NT2/D1 (cell line): ENCODE results near the gene TM4SF4.

Source experiments
- DNase-seq: peaks from one replicate; pipeline ENCODE4 v3.0.0-alpha.2; 2011; ENCODE audit warnings: low read depth, low spot score
- H3K27me3 ChIP-seq: 2 replicates; pipeline ENCODE4 v1.6.0; 2011; ENCODE audit warnings: mild to moderate bottlenecking; ENCODE audit not compliant: insufficient read length, insufficient read depth
- H3K36me3 ChIP-seq: 2 replicates; pipeline ENCODE4 v1.6.1; 2011; ENCODE audit warnings: mild to moderate bottlenecking, low read length, mixed read lengths; ENCODE audit not compliant: insufficient read depth, insufficient read length
- H3K4me1 ChIP-seq: 2 replicates; pipeline ENCODE4 v1.5.1; 2011; ENCODE audit not compliant: insufficient read depth, insufficient read length
- H3K4me3 ChIP-seq: 2 replicates; pipeline ENCODE4 v1.5.1; 2011; ENCODE audit warnings: low read depth; ENCODE audit not compliant: insufficient read length
- H3K9ac ChIP-seq: 2 replicates; pipeline ENCODE4 v1.6.0; 2011; ENCODE audit warnings: low read depth; ENCODE audit not compliant: insufficient read length
- H3K9me3 ChIP-seq: 2 replicates; pipeline ENCODE4 v1.5.1; 2011; ENCODE audit warnings: mild to moderate bottlenecking, low read length; ENCODE audit not compliant: insufficient read depth
- SUZ12 ChIP-seq: IDR thresholded peaks from 2 replicates; pipeline ENCODE4 v1.6.1; 2011; ENCODE audit not compliant: insufficient read length, insufficient read depth; ENCODE audit errors: extremely low read depth
- YY1 ChIP-seq: IDR thresholded peaks from 2 replicates; pipeline ENCODE4 v1.6.1; 2011; ENCODE audit not compliant: insufficient read length, insufficient read depth
- ZNF274 ChIP-seq: IDR thresholded peaks from 2 replicates; pipeline ENCODE4 v1.6.1; 2011; ENCODE audit warnings: mild to moderate bottlenecking, low read depth, low read length

The TM4SF4 gene

DNA sequence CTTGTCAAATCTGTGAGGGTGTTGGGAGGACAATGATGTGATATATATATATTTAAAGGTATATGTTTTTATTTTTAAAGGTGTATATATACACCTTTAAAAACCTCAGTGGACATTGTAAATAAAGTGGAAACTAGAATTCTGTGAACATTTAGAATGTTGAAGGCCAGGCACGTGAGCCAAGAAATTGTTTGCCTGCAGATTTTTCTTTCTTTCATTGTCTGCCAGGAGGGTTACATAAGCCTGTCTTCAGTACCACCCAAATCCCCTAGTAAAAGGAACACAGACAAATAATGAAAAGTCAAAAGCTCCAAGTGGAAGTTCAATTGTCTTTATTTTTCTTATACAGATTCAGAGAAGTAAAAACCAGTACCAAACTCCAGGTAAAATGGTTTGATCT, 42.4 kb downstream of the TM4SF4 start:
- H3K27me3 ChIP-seq: no peaks in the 10 kb centered on the region
- H3K9me3 ChIP-seq: no peaks in the 10 kb centered on the region
- H3K4me1 ChIP-seq: no peaks in the 10 kb centered on the region
- no peak overlapping the region for H3K4me3 ChIP-seq
- no peak for DNase-seq
- TF ChIP-seq SUZ12 (no peak), YY1 (no peak), ZNF274 (no peak)
- H3K9ac ChIP-seq: no peak overlapping the region
- peaks cover 32% of the 10 kb centered on the region for H3K36me3 ChIP-seq

DNA sequence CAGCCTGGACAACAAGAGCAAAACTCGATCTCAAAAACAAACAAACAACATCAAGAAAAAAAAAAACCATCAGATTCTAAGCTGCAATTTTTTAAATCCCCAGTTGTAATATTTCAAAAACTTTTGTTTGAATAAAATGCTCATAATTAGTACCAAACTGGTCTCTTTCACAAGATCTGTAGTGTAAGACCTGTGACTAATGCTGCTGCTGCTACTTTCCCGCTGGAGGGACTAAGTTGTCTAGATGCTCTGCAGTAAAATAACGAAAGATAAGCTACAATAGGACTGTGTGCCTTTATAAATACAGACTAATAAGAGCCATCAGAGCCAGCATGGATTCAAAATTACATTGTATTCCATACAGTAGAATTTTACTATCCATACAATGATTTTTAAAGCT, 45.4 kb downstream of the TM4SF4 start:
- Histone ChIP-seq H3K27me3 (no peaks in the 10 kb centered on the region), H3K36me3 (peaks cover 45% of the 10 kb centered on the region)
- TF ChIP-seq SUZ12 (no peak), ZNF274 (no peak), YY1 (no peak)

DNA sequence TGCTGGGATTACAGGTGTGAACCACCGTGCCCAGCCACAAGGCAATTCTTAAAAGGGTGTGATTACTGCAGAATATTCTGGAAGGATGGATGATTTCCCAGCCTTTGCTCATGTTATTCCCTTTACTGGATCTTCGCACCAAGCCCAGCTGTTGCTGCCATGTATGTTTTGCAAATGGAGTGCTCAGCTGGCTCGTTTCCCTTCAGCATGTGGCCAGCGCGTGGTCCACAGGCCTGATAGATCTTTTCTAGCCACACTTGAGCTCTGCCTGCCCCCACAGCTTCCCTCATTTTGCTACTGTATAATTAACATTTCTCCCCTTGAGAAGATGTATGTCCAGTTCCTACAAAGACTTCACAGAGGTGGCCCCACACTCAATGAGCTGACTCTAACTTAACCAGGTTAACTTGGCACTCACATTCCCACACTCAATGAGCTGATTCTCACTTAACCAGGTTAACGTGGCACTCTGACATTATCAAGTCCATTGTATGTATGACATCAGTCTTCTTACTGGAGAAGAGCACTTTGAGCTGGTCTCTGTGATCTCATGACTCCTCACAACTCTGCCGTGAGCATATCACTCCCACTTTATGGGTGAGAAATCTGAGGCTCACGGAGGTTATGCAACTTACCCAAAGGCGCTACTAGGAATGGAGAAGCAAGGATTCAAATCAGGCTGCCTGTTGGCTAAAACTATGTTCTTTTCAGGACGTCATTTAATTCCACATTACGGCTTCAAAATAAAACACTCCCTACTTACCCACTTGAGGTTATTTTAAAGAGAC, 49.2 kb downstream of the TM4SF4 start:
- Histone ChIP-seq H3K9me3 (no peaks in the 10 kb centered on the region), H3K36me3 (peaks cover 43% of the 10 kb centered on the region), H3K27me3 (no peaks in the 10 kb centered on the region), H3K9ac (no peak overlapping the region), H3K4me3 (no peak overlapping the region), H3K4me1 (no peaks in the 10 kb centered on the region)
- DNase-seq: no peak
- TF ChIP-seq YY1 (no peak), SUZ12 (no peak), ZNF274 (no peak)

More for the DNA sequence above, 45.4 kb downstream of the TM4SF4 start:
- DNase-seq: no peak
- Histone ChIP-seq H3K9ac (no peak overlapping the region), H3K9me3 (no peaks in the 10 kb centered on the region), H3K4me1 (no peaks in the 10 kb centered on the region), H3K4me3 (no peak overlapping the region)

DNA sequence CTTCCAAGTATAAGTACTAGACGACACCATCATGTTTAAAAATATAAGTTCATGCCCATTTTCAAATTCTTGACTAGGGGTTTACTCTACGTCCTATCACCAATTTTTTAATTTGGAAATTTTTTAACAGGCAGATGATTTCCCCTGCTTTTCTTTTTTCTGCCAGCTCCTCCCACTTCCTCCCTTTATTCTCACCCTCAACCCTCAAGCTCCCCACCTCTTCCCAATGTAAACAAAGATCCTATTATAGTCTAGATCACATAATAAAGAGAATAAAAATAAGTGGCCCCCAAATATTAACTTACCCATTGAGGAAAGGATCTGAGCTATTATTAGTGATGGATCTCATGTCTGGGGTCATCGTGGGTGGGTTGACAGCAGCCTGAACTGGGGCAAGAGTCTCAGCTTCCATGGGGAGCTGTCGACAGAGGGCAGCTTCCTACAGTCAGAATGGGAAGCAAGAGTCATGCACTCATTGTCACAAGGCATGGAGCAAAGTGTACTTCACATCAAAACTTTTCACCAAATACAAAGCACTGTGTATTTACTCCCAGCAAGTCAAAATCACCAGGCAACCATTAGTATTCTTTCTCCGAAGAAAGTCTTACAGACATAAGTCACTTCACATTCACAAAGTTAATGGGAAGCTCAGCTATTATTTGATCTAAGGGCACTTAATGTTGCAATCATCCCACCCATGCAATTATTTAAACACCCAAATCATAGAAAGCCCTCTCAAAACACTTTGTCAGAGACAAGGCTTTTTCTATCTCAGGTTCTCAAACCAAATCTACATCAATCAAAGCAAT, 53.2 kb downstream of the TM4SF4 start:
- H3K9me3 ChIP-seq: no peaks in the 10 kb centered on the region
- H3K9ac ChIP-seq: no peak overlapping the region
- H3K4me3 ChIP-seq: no peak overlapping the region
- H3K4me1 ChIP-seq: no peaks in the 10 kb centered on the region
- peaks cover 25% of the 10 kb centered on the region for H3K36me3 ChIP-seq
- no peak for DNase-seq
- TF ChIP-seq YY1: no peak
- no peak for TF ChIP-seq SUZ12
- TF ChIP-seq ZNF274: no peak
- no peaks in the 10 kb centered on the region for H3K27me3 ChIP-seq

DNA sequence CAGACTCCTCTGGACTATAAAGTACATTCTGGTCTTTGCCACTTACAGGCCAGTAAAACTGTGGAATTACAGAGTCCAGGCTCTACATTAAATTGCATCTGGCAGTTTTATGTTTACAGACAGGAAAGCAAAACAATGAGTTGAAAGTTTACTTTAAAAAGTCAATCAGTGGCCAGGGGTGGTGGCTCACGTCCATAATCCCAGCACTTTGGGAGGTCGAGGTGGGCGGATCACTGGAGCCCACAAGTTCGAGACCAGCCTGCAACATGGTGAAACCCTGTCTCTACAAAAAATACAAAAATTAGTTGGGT, 53.8 kb downstream of the TM4SF4 start:
- H3K36me3 ChIP-seq: peaks cover 28% of the 10 kb centered on the region
- no peak overlapping the region for H3K4me3 ChIP-seq
- no peak for TF ChIP-seq YY1
- TF ChIP-seq ZNF274: no peak
- no peak for TF ChIP-seq SUZ12
- DNase-seq: no peak
- no peaks in the 10 kb centered on the region for H3K9me3 ChIP-seq
- H3K27me3 ChIP-seq: no peaks in the 10 kb centered on the region
- H3K9ac ChIP-seq: no peak overlapping the region
- no peaks in the 10 kb centered on the region for H3K4me1 ChIP-seq

DNA sequence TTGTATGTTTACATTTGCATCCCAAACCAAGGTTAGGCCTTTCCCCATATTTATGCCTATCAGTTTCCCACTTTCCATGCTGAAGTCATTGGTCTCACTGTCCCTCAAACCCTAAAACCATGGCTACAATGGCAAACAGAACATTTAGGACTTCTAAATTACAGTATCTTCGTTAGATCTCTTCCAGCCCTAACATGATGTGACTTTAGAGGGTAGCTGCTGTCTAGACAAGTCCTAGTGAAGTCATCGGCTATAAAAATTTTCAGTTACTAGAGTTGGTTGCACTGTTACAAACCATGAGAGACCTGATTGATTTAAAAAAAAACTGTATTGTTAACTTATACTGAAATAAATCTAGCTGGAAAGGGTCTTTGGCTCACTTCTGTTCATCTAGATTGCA, 54.6 kb downstream of the TM4SF4 start:
- TF ChIP-seq ZNF274: no peak
- Histone ChIP-seq H3K4me3 (no peak overlapping the region), H3K9ac (no peak overlapping the region), H3K4me1 (no peaks in the 10 kb centered on the region), H3K9me3 (no peaks in the 10 kb centered on the region), H3K36me3 (peaks cover 20% of the 10 kb centered on the region), H3K27me3 (no peaks in the 10 kb centered on the region)
- DNase-seq: no peak

DNA sequence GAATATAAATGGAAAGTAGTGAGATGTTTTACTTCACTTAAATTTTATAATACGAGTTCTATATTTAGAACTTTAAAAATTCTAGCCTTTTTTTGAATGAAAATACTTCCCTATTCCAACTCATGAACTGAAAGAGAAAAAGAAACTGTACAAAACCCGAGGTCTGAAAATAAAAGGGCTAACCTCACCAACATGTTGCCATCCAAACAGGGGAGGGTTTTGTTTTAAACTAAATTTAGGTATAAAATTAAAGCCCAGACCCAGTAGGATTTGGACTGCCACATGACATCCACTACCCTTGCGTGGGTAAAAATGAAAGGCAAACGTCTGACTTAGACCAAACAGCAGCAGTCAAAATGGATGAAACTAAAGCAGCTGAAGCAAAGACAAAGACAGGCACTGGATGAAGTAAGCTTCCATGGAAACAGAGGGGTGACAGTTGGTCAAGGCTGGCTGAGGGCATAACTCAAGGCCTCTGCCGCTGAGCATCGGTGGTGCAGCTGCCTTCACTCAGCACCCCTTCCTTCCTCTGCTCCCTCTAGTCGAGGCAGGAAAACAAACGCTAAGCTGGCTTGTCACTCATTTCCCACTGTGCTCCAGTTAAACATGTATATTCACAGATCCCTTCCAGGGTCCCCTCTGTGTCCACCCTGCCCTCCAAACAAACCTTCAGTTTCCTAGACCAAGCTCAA, 58.1 kb downstream of the TM4SF4 start:
- H3K27me3 ChIP-seq: no peaks in the 10 kb centered on the region
- DNase-seq: no peak
- H3K4me3 ChIP-seq: no peak overlapping the region
- TF ChIP-seq YY1 (no peak), SUZ12 (no peak), ZNF274 (no peak)
- no peaks in the 10 kb centered on the region for H3K4me1 ChIP-seq
- H3K36me3 ChIP-seq: peaks cover 4% of the 10 kb centered on the region
- no peaks in the 10 kb centered on the region for H3K9me3 ChIP-seq
- H3K9ac ChIP-seq: no peak overlapping the region
